ENCODE measurements around the gene NPC2. TPM values are rescaled to one million over a fixed set of nuclear protein-coding genes. Genes with fewer than 3 reads are reported as not detected.

The NPC2 gene
- total and polyA plus RNA-seq, 4 donors: 76.8 to 174 (median 86.7) TPM

DNA sequence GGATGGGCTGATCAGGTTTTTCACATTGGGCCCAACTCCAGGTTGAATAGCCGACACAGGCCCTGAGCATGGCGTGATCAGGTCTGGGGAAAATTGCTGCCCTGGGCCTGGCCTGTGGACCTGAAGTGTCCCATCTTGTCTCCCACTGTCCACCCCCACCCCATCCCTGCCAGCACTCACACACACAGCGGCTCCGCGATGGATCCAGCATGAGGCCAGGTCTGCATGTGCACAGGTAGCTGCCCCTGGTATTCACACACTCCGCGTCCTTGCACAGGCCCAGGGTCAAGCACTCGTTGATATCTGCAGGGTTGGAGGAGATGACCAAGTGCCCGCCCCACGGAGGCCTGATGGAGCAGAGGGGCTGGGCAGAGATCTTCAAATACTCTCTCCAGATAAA is 39.1 kb upstream of the NPC2 start:
- Histone ChIP-seq H3K4me1 (ENCODE audit: control insufficient read depth, insufficient read depth, low read length) (peaks cover 8% of the 10 kb centered on the region), H3K27me3 (ENCODE audit: control insufficient read depth, insufficient read depth, low read length) (no peaks in the 10 kb centered on the region), H3K27ac (ENCODE audit: low read depth, low read length) (no peak overlapping the region), H3K9me3 (ENCODE audit: control insufficient read depth, insufficient read depth, low read length) (no peaks in the 10 kb centered on the region), H3K36me3 (ENCODE audit: control insufficient read depth, insufficient read depth, low read length) (no peaks in the 10 kb centered on the region), H3K4me3 (ENCODE audit: low read depth, low read length) (no peak overlapping the region)
- no peak for DNase-seq (ENCODE audit: low read depth in 4 of 6, low spot score in 6 of 6)
- WGBS (ENCODE audit: insufficient coverage): 92% methylated on average over 5 of the region's 10 CpGs

DNA sequence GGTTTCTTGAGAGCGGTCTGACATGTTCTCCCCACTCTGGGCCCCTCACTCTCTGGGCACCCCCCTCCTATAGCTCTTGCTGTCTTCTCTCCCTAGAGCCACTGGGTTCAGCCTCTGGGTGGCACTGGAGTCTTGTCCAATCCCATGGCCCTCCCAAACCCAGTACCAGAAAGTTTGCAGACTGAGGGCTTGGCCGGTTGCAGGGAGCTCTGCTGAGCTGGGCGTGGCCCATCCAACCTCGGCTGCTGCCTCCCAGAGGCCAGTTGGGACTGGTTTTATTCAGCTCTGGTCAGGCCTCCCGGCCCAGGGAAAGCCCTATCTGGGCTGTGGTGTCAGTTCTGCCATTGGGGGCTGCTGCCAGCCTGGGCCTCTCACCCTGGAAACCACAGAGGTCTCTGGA is 38.4 kb upstream of the NPC2 start:
- H3K36me3 ChIP-seq (ENCODE audit: control insufficient read depth, insufficient read depth, low read length): no peaks in the 10 kb centered on the region
- no peaks in the 10 kb centered on the region for H3K9me3 ChIP-seq (ENCODE audit: control insufficient read depth, insufficient read depth, low read length)
- no peaks in the 10 kb centered on the region for H3K27me3 ChIP-seq (ENCODE audit: control insufficient read depth, insufficient read depth, low read length)
- no peak overlapping the region for H3K27ac ChIP-seq (ENCODE audit: low read depth, low read length)
- H3K4me1 ChIP-seq (ENCODE audit: control insufficient read depth, insufficient read depth, low read length): peaks cover 8% of the 10 kb centered on the region
- no peak overlapping the region for H3K4me3 ChIP-seq (ENCODE audit: low read depth, low read length)
- WGBS (ENCODE audit: insufficient coverage): 34% methylated on average over 5 of the region's 5 CpGs
- DNase-seq (ENCODE audit: low read depth in 4 of 6, low spot score in 6 of 6): no peak

DNA sequence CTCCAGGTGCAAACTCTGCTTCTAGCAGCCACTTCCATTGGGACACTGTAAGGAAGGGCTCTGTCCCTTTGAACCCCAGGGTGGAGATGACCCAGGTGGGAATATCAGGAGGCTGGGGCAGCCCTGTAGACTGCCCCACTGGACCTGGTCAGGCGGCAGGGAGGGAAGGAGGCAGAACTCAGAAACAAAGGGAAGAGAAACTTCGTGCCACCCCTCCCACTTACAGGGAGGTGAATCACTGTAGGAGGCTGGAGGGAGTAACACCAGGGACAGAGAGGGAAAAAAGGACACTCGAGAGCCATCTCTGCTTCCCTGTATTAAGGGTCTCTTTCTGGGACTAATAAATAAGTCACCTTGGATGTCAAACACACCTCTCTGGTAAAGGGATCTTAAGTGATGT is 37.9 kb upstream of the NPC2 start:
- Histone ChIP-seq H3K4me3 (ENCODE audit: low read depth, low read length) (no peak overlapping the region), H3K4me1 (ENCODE audit: control insufficient read depth, insufficient read depth, low read length) (peaks cover 8% of the 10 kb centered on the region), H3K27ac (ENCODE audit: low read depth, low read length) (no peak overlapping the region), H3K36me3 (ENCODE audit: control insufficient read depth, insufficient read depth, low read length) (no peaks in the 10 kb centered on the region), H3K9me3 (ENCODE audit: control insufficient read depth, insufficient read depth, low read length) (no peaks in the 10 kb centered on the region), H3K27me3 (ENCODE audit: control insufficient read depth, insufficient read depth, low read length) (no peaks in the 10 kb centered on the region)
- no peak for DNase-seq (ENCODE audit: low read depth in 4 of 6, low spot score in 6 of 6)
- WGBS (ENCODE audit: insufficient coverage): no CpG with 5 or more reads among the region's 3 CpGs

DNA sequence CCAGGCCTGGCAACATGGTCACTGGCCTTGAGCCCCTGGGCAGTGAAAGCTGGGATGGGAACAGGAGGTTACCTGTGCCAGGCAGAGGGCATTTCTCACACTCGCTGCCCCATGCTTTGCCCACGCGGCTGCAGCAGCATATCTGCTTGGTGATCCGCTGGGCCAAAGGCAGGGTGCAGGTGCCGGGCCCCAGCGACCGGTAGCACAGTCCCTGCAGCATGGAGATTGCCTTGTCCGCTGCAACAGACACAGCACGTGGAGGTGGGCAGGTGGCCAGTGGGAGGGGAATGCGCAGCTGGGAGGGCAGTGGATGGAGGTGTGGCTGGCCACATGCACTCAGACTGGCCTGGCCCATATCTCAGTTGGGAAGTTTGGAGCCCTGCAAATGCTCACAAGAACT is 35.8 kb upstream of the NPC2 start:
- H3K36me3 ChIP-seq (ENCODE audit: control insufficient read depth, insufficient read depth, low read length): no peaks in the 10 kb centered on the region
- 98% methylated on average over 10 of the region's 10 CpGs for WGBS (ENCODE audit: insufficient coverage)

DNA sequence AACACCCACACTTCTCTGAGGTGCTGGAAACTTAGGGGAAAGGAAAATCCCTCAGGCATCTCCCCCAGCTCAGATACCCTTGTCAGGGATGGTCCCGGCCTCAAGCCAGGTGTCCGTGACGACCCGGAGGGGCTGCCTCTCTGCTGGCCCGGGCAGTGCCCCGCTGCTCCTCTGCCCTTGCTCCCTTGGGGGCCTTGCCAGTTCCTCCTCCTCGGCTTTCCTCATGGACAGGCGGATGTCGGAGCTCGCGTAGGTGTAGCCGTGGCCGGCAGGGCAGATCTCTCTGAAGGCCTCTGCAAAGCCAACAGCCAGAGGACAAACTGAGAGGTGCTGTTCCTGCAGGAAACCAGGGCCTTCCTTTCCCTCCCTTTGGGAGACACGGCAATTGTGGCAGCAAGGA is 35.3 kb upstream of the NPC2 start:
- peaks cover 13% of the 10 kb centered on the region for H3K4me1 ChIP-seq (ENCODE audit: control insufficient read depth, insufficient read depth, low read length)
- H3K9me3 ChIP-seq (ENCODE audit: control insufficient read depth, insufficient read depth, low read length): no peaks in the 10 kb centered on the region
- no peak overlapping the region for H3K27ac ChIP-seq (ENCODE audit: low read depth, low read length)
- no peak for DNase-seq (ENCODE audit: low read depth in 4 of 6, low spot score in 6 of 6)
- WGBS (ENCODE audit: insufficient coverage): 90% methylated on average over 13 of the region's 14 CpGs
- H3K27me3 ChIP-seq (ENCODE audit: control insufficient read depth, insufficient read depth, low read length): no peaks in the 10 kb centered on the region
- no peak overlapping the region for H3K4me3 ChIP-seq (ENCODE audit: low read depth, low read length)
- no peaks in the 10 kb centered on the region for H3K36me3 ChIP-seq (ENCODE audit: control insufficient read depth, insufficient read depth, low read length)

More for the DNA sequence above, 35.8 kb upstream of the NPC2 start:
- Histone ChIP-seq H3K4me1 (ENCODE audit: control insufficient read depth, insufficient read depth, low read length) (peaks cover 13% of the 10 kb centered on the region), H3K9me3 (ENCODE audit: control insufficient read depth, insufficient read depth, low read length) (no peaks in the 10 kb centered on the region), H3K4me3 (ENCODE audit: low read depth, low read length) (no peak overlapping the region), H3K27me3 (ENCODE audit: control insufficient read depth, insufficient read depth, low read length) (no peaks in the 10 kb centered on the region), H3K27ac (ENCODE audit: low read depth, low read length) (no peak overlapping the region)
- DNase-seq (ENCODE audit: low read depth in 4 of 6, low spot score in 6 of 6): no peak

DNA sequence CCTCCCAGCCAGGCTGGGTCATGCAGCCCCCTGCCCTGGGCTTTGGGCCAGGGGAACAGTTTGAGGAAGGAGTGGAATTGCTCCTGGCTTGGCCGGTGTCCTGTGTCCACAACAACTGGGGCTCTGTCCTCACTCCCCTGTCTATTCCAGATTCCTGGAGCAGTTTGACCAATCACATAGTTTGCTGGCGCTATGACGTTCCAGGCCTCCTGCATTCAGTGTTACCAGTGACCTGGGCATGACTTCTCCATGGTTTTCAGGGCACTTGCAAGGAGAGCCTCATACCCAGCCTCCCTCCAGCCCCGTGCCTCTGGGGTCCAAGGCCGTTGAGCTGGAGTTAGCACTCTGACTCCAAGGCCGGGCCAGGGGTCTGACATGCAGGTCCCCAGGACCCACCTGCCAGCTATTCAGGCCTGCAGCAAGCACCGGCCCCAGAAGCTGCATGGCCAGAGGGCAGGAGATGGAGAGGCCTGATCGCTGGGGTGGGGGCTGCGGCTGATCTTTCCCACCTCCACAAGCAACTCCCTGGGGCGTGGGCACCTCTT is 34.7 kb upstream of the NPC2 start:
- H3K27ac ChIP-seq (ENCODE audit: low read depth, low read length): no peak overlapping the region
- no peaks in the 10 kb centered on the region for H3K27me3 ChIP-seq (ENCODE audit: control insufficient read depth, insufficient read depth, low read length)
- no peaks in the 10 kb centered on the region for H3K9me3 ChIP-seq (ENCODE audit: control insufficient read depth, insufficient read depth, low read length)
- WGBS (ENCODE audit: insufficient coverage): 73% methylated on average over 7 of the region's 10 CpGs
- H3K4me1 ChIP-seq (ENCODE audit: control insufficient read depth, insufficient read depth, low read length): peaks cover 13% of the 10 kb centered on the region
- no peaks in the 10 kb centered on the region for H3K36me3 ChIP-seq (ENCODE audit: control insufficient read depth, insufficient read depth, low read length)
- no peak overlapping the region for H3K4me3 ChIP-seq (ENCODE audit: low read depth, low read length)
- DNase-seq (ENCODE audit: low read depth in 4 of 6, low spot score in 6 of 6): no peak

DNA sequence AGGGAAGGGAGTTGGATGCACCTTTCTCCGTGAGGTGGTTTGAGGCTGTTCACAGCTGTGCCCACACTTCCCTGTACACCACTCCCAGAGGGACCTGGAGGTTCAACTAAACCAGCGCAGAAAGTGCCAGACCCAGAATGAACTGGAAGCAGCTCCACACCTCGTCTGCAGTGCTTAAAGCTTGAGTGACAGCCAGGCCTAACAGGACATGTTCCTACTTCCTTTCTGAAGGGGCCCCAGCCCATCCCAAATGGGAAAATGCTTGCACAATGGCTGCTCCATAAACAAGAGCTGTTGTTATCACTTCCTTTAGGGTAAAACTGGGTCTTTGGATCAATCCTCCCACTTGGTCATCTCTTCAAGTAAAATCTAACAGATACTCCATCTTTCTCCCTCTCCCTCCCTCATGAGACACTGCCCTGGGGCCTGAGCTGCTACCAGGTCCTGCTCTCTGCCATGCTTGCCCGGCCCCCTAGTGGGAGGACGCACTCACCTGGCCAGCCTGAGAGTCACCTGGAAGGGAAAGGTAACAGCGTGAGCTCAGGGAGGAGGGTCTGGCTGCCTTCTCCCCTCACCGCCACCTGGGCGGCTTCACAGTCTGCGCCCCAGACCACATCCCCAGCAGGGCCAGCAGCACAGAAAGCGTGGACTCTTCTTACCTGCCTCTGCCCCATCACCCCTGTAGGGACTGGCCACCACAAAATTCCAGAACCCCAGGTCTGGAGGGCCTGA is 33.9 kb upstream of the NPC2 start:
- no peaks in the 10 kb centered on the region for H3K36me3 ChIP-seq (ENCODE audit: control insufficient read depth, insufficient read depth, low read length)
- 76% methylated on average over 6 of the region's 10 CpGs for WGBS (ENCODE audit: insufficient coverage)
- no peak for DNase-seq (ENCODE audit: low read depth in 4 of 6, low spot score in 6 of 6)
- no peak overlapping the region for H3K27ac ChIP-seq (ENCODE audit: low read depth, low read length)
- H3K4me1 ChIP-seq (ENCODE audit: control insufficient read depth, insufficient read depth, low read length): peaks cover 13% of the 10 kb centered on the region
- H3K4me3 ChIP-seq (ENCODE audit: low read depth, low read length): no peak overlapping the region
- H3K9me3 ChIP-seq (ENCODE audit: control insufficient read depth, insufficient read depth, low read length): no peaks in the 10 kb centered on the region
- no peaks in the 10 kb centered on the region for H3K27me3 ChIP-seq (ENCODE audit: control insufficient read depth, insufficient read depth, low read length)

DNA sequence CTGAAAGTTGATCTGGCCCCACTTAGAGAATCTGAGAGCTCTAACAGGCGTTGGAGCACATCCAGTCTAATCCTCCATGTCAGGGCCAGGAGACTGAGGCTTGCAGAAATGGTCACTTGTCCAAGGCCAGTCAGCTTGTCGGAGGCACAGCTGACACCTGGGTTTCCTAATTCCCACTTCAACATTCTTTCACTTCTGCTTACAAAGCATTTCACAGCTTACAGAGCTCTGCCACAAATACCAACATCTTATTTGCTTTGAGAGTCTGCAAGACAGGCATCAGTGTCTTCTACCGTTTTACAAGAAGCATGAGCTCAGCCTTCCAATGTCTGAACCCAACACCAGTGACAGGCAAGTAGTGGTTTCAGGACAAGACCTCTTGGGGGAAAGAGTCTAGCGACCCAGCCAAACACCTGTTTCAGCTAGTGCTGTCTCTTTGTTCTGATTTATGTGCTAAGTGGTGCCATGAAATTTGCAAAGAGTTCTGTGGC is 32.3 kb upstream of the NPC2 start:
- no peaks in the 10 kb centered on the region for H3K27me3 ChIP-seq (ENCODE audit: control insufficient read depth, insufficient read depth, low read length)
- H3K36me3 ChIP-seq (ENCODE audit: control insufficient read depth, insufficient read depth, low read length): no peaks in the 10 kb centered on the region
- no peaks in the 10 kb centered on the region for H3K9me3 ChIP-seq (ENCODE audit: control insufficient read depth, insufficient read depth, low read length)
- no peak overlapping the region for H3K4me3 ChIP-seq (ENCODE audit: low read depth, low read length)
- 84% methylated on average over 3 of the region's 4 CpGs for WGBS (ENCODE audit: insufficient coverage)
- peaks cover 13% of the 10 kb centered on the region for H3K4me1 ChIP-seq (ENCODE audit: control insufficient read depth, insufficient read depth, low read length)
- no peak overlapping the region for H3K27ac ChIP-seq (ENCODE audit: low read depth, low read length)
- no peak for DNase-seq (ENCODE audit: low read depth in 4 of 6, low spot score in 6 of 6)

DNA sequence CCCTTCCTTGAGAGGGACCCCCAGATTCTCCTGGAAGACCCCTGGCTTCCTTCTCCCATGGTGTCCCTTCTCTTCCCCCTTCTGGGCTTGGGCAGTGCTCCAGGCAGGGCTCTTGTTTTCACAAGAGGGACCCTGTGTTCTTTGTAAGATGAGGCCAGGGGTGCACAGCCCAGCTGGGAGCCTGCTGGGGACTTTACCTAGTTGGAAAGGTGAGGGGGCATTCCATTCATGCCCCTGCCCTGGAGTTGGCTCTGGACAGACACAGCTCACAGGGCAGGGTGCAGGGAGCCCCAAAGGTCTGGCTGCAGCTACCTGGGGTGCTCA is 31.7 kb upstream of the NPC2 start:
- no peak overlapping the region for H3K27ac ChIP-seq (ENCODE audit: low read depth, low read length)
- H3K9me3 ChIP-seq (ENCODE audit: control insufficient read depth, insufficient read depth, low read length): no peaks in the 10 kb centered on the region
- H3K4me3 ChIP-seq (ENCODE audit: low read depth, low read length): no peak overlapping the region
- H3K36me3 ChIP-seq (ENCODE audit: control insufficient read depth, insufficient read depth, low read length): no peaks in the 10 kb centered on the region
- no peak for DNase-seq (ENCODE audit: low read depth in 4 of 6, low spot score in 6 of 6)
- no peaks in the 10 kb centered on the region for H3K27me3 ChIP-seq (ENCODE audit: control insufficient read depth, insufficient read depth, low read length)
- H3K4me1 ChIP-seq (ENCODE audit: control insufficient read depth, insufficient read depth, low read length): peaks cover 13% of the 10 kb centered on the region

DNA sequence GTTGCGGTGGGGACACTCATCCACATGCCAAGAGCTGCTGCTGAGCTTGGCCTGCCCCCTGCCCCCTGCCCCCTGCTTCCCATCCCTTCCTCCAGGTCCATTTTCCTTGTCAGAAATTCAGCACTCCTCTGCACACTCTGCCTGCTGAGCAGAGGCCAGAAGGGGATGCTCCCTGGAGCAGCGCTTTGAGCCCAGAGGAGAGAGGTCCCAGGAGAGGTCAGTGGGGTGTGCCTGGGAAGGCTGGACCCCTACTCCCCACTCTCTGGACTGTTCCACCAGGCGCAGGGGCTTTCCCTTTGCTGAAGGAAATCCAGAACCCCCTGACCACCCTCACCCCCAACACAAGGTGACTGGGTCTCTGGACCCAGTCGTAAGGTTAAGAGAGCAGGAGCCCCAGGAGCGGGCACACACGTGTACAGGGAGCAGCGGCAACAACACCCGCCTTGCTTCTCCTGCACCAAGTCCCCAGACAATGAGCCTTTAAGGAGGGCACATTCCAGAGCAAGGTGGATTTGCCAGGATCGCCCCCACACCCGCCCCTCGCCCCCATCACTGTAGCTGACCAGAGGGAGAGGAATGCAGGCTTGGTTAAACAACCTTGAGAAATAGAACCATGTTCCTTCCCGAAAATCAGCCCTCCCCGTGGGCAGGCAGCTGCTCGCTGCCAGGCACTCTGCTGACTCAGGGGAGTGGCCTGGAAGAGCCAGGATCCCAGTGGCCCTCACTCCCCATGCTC is 31.1 kb upstream of the NPC2 start:
- no peaks in the 10 kb centered on the region for H3K27me3 ChIP-seq (ENCODE audit: control insufficient read depth, insufficient read depth, low read length)
- H3K36me3 ChIP-seq (ENCODE audit: control insufficient read depth, insufficient read depth, low read length): no peaks in the 10 kb centered on the region
- H3K27ac ChIP-seq (ENCODE audit: low read depth, low read length): no peak overlapping the region
- no peaks in the 10 kb centered on the region for H3K9me3 ChIP-seq (ENCODE audit: control insufficient read depth, insufficient read depth, low read length)
- peaks cover 13% of the 10 kb centered on the region for H3K4me1 ChIP-seq (ENCODE audit: control insufficient read depth, insufficient read depth, low read length)
- no peak overlapping the region for H3K4me3 ChIP-seq (ENCODE audit: low read depth, low read length)
- 75% methylated on average over 12 of the region's 14 CpGs for WGBS (ENCODE audit: insufficient coverage)
- DNase-seq (ENCODE audit: low read depth in 4 of 6, low spot score in 6 of 6): no peak
